Measurements from ENCODE around the gene TRAF3IP1. TPM values are rescaled to one million over a fixed set of nuclear protein-coding genes. Genes with fewer than 3 reads are reported as not detected.

The TRAF3IP1 gene
- total and polyA plus RNA-seq, 2 of the 13 experiments (the other 11 are each of a cell fraction or from before 2014, with no cell fraction given): 4.1 to 12.9 TPM

DNA sequence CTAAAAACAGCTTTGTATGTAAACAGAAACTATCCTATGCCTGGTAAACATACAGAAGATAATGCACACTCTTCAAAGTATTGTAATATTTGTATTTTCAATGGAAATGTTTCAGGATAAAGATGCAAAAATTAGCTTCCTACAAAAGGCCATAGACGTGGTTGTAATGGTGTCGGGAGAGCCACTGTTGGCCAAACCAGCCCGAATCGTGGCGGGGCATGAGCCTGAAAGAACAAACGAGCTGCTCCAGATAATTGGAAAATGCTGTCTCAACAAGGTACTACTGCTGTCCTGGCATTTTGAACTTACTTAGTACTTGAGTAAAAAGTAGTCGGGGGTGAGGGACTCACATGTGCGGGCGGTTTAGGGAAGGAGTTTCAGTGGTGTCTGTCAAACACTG, 5.4 kb downstream of the TRAF3IP1 start:
- Histone ChIP-seq H4K20me1 (ENCODE audit: insufficient read depth, low read length) (no peaks in the 10 kb centered on the region), H2AFZ (ENCODE audit: low read length) (no peak overlapping the region), H3K27ac (ENCODE audit: extremely low read length, insufficient read depth, low read length) (no peak overlapping the region), H3K4me2 (ENCODE audit: low read depth, low read length) (no peak overlapping the region), H3K9ac (ENCODE audit: insufficient read depth, low read depth, low read length) (no peak overlapping the region), H3K36me3 (replicated peaks in 1 of 2; ENCODE audit: control insufficient read depth in 1 of 2, insufficient read depth in 2 of 2, low read length in 2 of 2) (peaks cover 10 to 42% of the 10 kb centered on the region in 2 experiments), H3K4me1 (ENCODE audit: insufficient read depth, low read length) (peaks cover 14% of the 10 kb centered on the region), H3K27me3 (ENCODE audit: control insufficient read depth in 1 of 2, insufficient read depth in 2 of 2, low read length in 2 of 2) (no peaks in the 10 kb centered on the region), H3K9me3 (ENCODE audit: low read length) (no peaks in the 10 kb centered on the region), H3K4me3 (replicated peaks in 1 of 3; ENCODE audit: insufficient read depth in 1 of 3, low read depth in 2 of 3, low read length in 3 of 3) (no peak overlapping the region), H3K79me2 (ENCODE audit: insufficient read depth, low read length) (peaks cover 6% of the 10 kb centered on the region)
- ATAC-seq: no peak
- DNase-seq (ENCODE audit: low spot score): no peak
- CTCF ChIA-PET (ENCODE audit: low intra/inter-chr PET ratio, low total read pairs): no interaction called here
- POLR2A ChIA-PET: no interaction called here
- intact Hi-C loops (cut with micrococcal nuclease; ENCODE audit: unreplicated experiment) (no loop called here), in situ Hi-C loops (cut with HindIII; ENCODE audit: extremely low pct_ligation_motif_present, low pct_unique_long_range_greater_than_20kb) (no loop called here)
- FAIRE-seq: no peak
- no TSS peak for BruUV-seq (replicated peaks)
- WGBS (ENCODE audit: low lambda C conversion rate): 93% methylated on average over 9 of the region's 9 CpGs
- TF ChIP-seq ZNF329 (CRISPR knock-in tag; IDR thresholded peaks at IDR 0.05; ENCODE audit: low read depth) (no peak), ZNF776 (CRISPR knock-in tag; IDR thresholded peaks at IDR 0.05) (no peak), NFE2L2 (IDR thresholded peaks at IDR 0.05; ENCODE audit: low read length) (no peak), XBP1 (CRISPR knock-in tag; IDR thresholded peaks at IDR 0.05) (no peak), TAF15 (IDR thresholded peaks at IDR 0.05; ENCODE audit: low read depth, low read length, poor library complexity, severe bottlenecking) (no peak), YY1 (IDR thresholded peaks at IDR 0.05; ENCODE audit: insufficient read depth, insufficient replicate concordance, low read depth, low read length) (no peak)
- TF ChIP-seq, protein P1, sequence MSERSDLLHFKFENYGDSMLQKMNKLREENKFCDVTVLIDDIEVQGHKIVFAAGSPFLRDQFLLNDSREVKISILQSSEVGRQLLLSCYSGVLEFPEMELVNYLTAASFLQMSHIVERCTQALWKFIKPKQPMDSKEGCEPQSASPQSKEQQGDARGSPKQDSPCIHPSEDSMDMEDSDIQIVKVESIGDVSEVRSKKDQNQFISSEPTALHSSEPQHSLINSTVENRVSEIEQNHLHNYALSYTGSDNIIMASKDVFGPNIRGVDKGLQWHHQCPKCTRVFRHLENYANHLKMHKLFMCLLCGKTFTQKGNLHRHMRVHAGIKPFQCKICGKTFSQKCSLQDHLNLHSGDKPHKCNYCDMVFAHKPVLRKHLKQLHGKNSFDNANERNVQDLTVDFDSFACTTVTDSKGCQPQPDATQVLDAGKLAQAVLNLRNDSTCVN (CRISPR knock-in tag; IDR thresholded peaks at IDR 0.05; ENCODE audit: borderline replicate concordance): no peak
- TF ChIP-seq, protein P2, sequence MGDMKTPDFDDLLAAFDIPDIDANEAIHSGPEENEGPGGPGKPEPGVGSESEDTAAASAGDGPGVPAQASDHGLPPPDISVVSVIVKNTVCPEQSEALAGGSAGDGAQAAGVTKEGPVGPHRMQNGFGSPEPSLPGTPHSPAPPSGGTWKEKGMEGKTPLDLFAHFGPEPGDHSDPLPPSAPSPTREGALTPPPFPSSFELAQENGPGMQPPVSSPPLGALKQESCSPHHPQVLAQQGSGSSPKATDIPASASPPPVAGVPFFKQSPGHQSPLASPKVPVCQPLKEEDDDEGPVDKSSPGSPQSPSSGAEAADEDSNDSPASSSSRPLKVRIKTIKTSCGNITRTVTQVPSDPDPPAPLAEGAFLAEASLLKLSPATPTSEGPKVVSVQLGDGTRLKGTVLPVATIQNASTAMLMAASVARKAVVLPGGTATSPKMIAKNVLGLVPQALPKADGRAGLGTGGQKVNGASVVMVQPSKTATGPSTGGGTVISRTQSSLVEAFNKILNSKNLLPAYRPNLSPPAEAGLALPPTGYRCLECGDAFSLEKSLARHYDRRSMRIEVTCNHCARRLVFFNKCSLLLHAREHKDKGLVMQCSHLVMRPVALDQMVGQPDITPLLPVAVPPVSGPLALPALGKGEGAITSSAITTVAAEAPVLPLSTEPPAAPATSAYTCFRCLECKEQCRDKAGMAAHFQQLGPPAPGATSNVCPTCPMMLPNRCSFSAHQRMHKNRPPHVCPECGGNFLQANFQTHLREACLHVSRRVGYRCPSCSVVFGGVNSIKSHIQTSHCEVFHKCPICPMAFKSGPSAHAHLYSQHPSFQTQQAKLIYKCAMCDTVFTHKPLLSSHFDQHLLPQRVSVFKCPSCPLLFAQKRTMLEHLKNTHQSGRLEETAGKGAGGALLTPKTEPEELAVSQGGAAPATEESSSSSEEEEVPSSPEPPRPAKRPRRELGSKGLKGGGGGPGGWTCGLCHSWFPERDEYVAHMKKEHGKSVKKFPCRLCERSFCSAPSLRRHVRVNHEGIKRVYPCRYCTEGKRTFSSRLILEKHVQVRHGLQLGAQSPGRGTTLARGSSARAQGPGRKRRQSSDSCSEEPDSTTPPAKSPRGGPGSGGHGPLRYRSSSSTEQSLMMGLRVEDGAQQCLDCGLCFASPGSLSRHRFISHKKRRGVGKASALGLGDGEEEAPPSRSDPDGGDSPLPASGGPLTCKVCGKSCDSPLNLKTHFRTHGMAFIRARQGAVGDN (CRISPR knock-in tag; IDR thresholded peaks at IDR 0.05): no peak
- TF ChIP-seq, protein P3, sequence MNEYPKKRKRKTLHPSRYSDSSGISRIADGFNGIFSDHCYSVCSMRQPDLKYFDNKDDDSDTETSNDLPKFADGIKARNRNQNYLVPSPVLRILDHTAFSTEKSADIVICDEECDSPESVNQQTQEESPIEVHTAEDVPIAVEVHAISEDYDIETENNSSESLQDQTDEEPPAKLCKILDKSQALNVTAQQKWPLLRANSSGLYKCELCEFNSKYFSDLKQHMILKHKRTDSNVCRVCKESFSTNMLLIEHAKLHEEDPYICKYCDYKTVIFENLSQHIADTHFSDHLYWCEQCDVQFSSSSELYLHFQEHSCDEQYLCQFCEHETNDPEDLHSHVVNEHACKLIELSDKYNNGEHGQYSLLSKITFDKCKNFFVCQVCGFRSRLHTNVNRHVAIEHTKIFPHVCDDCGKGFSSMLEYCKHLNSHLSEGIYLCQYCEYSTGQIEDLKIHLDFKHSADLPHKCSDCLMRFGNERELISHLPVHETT (CRISPR knock-in tag; conservative IDR thresholded peaks at IDR 0.05): no peak
